Esophagus muscularis mucosa (tissue), 4 donors: Measurements from ENCODE around the gene HAS3.

ENCODE experiments used
- EP300 ChIP-seq: sonication (generic); formaldehyde crosslinking; IDR thresholded peaks from one replicate; pipeline ENCODE4 v1.6.1; 2017; ENCODE audit warnings: antibody characterized with exemption
- POLR2A ChIP-seq: fragments of 450-650 bp; IDR thresholded peaks from one replicate; pipeline ENCODE4 v1.6.1; 2017; ENCODE audit warnings: antibody characterized with exemption, moderate library complexity, mild to moderate bottlenecking, low read depth
- POLR2AphosphoS5 ChIP-seq, 2 donors: sonication (generic); formaldehyde crosslinking; IDR thresholded peaks; one replicate each; pipeline ENCODE4 v1.6.1; 2017; ENCODE audit warnings: antibody characterized with exemption in 2 of 2
- TF ChIP-seq, protein P1 (sequence below), 3 experiments: fragments of 200-600 bp in 2 of 3; fragments of 450-650 bp in 1 of 3; sonication (generic) in 2 of 3; IDR thresholded peaks; one replicate each; pipeline ENCODE4 v1.5.1; 2017 to 2019; ENCODE audit warnings: antibody characterized with exemption in 3 of 3, mild to moderate bottlenecking in 2 of 3, moderate library complexity in 1 of 3

DNA sequence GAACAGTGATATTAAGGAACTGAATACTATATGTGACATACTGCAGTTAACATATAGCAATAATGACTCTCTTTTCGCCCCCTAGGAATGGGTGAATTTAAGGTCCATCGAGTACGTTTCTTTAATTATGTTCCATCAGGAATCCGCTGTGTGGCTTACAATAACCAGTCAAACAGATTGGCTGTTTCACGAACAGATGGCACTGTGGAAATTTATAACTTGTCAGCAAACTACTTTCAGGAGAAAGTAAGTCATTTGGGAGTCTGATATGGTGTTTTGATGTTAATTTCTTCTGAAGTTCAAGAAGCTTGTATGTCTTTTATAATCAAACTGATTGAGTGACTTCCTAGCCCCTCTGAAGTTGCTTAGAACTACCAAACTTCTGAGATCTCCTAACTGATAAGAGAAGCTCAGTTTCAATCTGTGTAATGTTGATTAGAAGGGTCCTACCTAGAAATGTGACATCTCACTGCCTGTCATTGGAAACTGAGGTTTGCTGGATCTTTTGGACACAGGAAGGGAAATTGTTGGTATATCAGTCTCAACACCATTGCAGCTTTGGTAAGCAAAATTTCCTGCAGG, 28.0 kb downstream of the HAS3 start:
- TF ChIP-seq, protein P1, sequence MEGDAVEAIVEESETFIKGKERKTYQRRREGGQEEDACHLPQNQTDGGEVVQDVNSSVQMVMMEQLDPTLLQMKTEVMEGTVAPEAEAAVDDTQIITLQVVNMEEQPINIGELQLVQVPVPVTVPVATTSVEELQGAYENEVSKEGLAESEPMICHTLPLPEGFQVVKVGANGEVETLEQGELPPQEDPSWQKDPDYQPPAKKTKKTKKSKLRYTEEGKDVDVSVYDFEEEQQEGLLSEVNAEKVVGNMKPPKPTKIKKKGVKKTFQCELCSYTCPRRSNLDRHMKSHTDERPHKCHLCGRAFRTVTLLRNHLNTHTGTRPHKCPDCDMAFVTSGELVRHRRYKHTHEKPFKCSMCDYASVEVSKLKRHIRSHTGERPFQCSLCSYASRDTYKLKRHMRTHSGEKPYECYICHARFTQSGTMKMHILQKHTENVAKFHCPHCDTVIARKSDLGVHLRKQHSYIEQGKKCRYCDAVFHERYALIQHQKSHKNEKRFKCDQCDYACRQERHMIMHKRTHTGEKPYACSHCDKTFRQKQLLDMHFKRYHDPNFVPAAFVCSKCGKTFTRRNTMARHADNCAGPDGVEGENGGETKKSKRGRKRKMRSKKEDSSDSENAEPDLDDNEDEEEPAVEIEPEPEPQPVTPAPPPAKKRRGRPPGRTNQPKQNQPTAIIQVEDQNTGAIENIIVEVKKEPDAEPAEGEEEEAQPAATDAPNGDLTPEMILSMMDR (IDR thresholded peaks at IDR 0.05) = no peak
- TF ChIP-seq POLR2AphosphoS5 (IDR thresholded peaks at IDR 0.05) (no peak), POLR2A (no peak), EP300 (no peak)
